GM23338 (cell line): Measurements from ENCODE around the gene ANKRD40. TPM values are rescaled to one million over a fixed set of nuclear protein-coding genes. Genes with fewer than 3 reads are reported as not detected.

Source experiments
- ATAC-seq: fragments of 200-7000 bp; cut with Tn5 transposase; 3 replicates; pipeline ENCODE4 v1.9.1; 2020
- DNase-seq: peaks from one replicate; pipeline ENCODE4 v3.0.0-alpha.2; 2015; ENCODE audit warnings: low spot score
- H2AFZ ChIP-seq: fragments of 200-600 bp; sonication (generic); 2 replicates; pipeline ENCODE4 v1.8.0; 2016; ENCODE audit warnings: antibody characterized with exemption, mild to moderate bottlenecking, moderate library complexity
- H3F3A ChIP-seq: fragments of 200-600 bp; sonication (generic); replicated peaks from 2 replicates; pipeline ENCODE4 v1.8.0; 2017; ENCODE audit warnings: antibody characterized with exemption, mixed run types, low read depth
- H3K27ac ChIP-seq: fragments of 200-600 bp; sonication (generic); 2 replicates; pipeline ENCODE4 v1.6.1; 2016; ENCODE audit warnings: low read depth
- H3K27me3 ChIP-seq: fragments of 200-600 bp; sonication (generic); 2 replicates; pipeline ENCODE4 v1.8.0; 2016; ENCODE audit warnings: mild to moderate bottlenecking, mixed run types, moderate library complexity; ENCODE audit not compliant: insufficient read depth
- H3K36me3 ChIP-seq: fragments of 200-600 bp; sonication (generic); 2 replicates; pipeline ENCODE4 v1.8.0; 2016; ENCODE audit warnings: mild to moderate bottlenecking; ENCODE audit not compliant: insufficient read depth
- H3K4me1 ChIP-seq: fragments of 200-600 bp; sonication (generic); 2 replicates; pipeline ENCODE4 v1.8.0; 2016; ENCODE audit warnings: mild to moderate bottlenecking, moderate library complexity; ENCODE audit not compliant: insufficient read depth
- H3K4me2 ChIP-seq: fragments of 200-600 bp; sonication (generic); 2 replicates; pipeline ENCODE4 v1.7.1; 2017; ENCODE audit warnings: mixed run types
- H3K4me3 ChIP-seq: fragments of 200-600 bp; sonication (generic); 2 replicates; pipeline ENCODE4 v1.6.1; 2016; ENCODE audit warnings: mixed run types
- H3K79me2 ChIP-seq: fragments of 200-600 bp; sonication (generic); replicated peaks from 2 replicates; pipeline ENCODE4 v1.8.0; 2017; ENCODE audit warnings: mild to moderate bottlenecking; ENCODE audit not compliant: insufficient read depth
- H3K9me2 ChIP-seq: fragments of 200-600 bp; sonication (generic); 2 replicates; pipeline ENCODE4 v1.8.0; 2017; ENCODE audit not compliant: insufficient read depth
- H4K20me1 ChIP-seq: fragments of 200-600 bp; sonication (generic); replicated peaks from 2 replicates; pipeline ENCODE4 v1.8.0; 2017; ENCODE audit warnings: mild to moderate bottlenecking; ENCODE audit not compliant: insufficient read depth
- H3K27ac Mint-ChIP-seq: 2 replicates; pipeline ENCODE4 v1.8.0; 2020; ENCODE audit warnings: inconsistent platforms, mild to moderate bottlenecking, moderate library complexity, mixed read lengths
- H3K27me3 Mint-ChIP-seq: 3 replicates; pipeline ENCODE4 v1.8.0; 2022; ENCODE audit warnings: low read depth, mild to moderate bottlenecking, moderate library complexity, mixed read lengths, inconsistent platforms; ENCODE audit not compliant: insufficient read depth, poor library complexity
- H3K36me3 Mint-ChIP-seq: 3 replicates; pipeline ENCODE4 v1.8.0; 2021; ENCODE audit warnings: low read depth, mild to moderate bottlenecking, inconsistent platforms, moderate library complexity, mixed read lengths
- H3K4me1 Mint-ChIP-seq: 3 replicates; pipeline ENCODE4 v1.8.0; 2020; ENCODE audit warnings: mild to moderate bottlenecking, inconsistent platforms, mixed read lengths
- H3K4me3 Mint-ChIP-seq: 3 replicates; pipeline ENCODE4 v1.8.0; 2021; ENCODE audit warnings: moderate library complexity, mild to moderate bottlenecking, inconsistent platforms, mixed read lengths
- H3K9me3 Mint-ChIP-seq: 3 replicates; pipeline ENCODE4 v1.8.0; 2020; ENCODE audit warnings: moderate library complexity, mild to moderate bottlenecking, inconsistent platforms, mixed read lengths
- EZH2 ChIP-seq: fragments of 200-600 bp; sonication (generic); IDR thresholded peaks from one replicate; pipeline ENCODE4 v1.8.0; 2017; ENCODE audit warnings: antibody characterized with exemption, mild to moderate bottlenecking, low read depth; ENCODE audit not compliant: unreplicated experiment
- JUNB ChIP-seq: IDR thresholded peaks from one replicate; pipeline ENCODE4 v1.6.1; 2016; ENCODE audit warnings: antibody characterized with exemption; ENCODE audit not compliant: unreplicated experiment
- POLR2AphosphoS5 ChIP-seq: IDR thresholded peaks from 2 replicates; pipeline ENCODE4 v1.6.1; 2016; ENCODE audit warnings: antibody characterized with exemption, low read depth
- ZNF114 ChIP-seq: fragments of 250-450 bp; sonication (Bioruptor Pico); IDR thresholded peaks from 2 replicates; pipeline ENCODE4 v1.5.0; 2020; ENCODE audit warnings: mild to moderate bottlenecking, moderate library complexity
- ZNF331 ChIP-seq: fragments of 250-450 bp; sonication (Bioruptor Pico); IDR thresholded peaks from 2 replicates; pipeline ENCODE4 v1.5.0; 2020; ENCODE audit warnings: low read depth, mild to moderate bottlenecking, moderate library complexity
- polyA plus RNA-seq: library from polyadenylated mRNA; unstranded; fragments of >200 nt; fragmentation: Nextera tagmentation; extraction: Ambion mirVana; gene quantifications from 2 replicates; pipeline ENCODE4 v1.2.1, GENCODE V29; 2016
- total RNA-seq: library from RNA; depleted of rRNA; stranded (reverse); fragments of >200 nt; shearing (Covaris generic); gene quantifications from 2 replicates; pipeline ENCODE4 v1.2.3, GENCODE V29; 2014
- TF ChIP-seq, protein P1 (sequence below): fragments of 250-450 bp; sonication (Bioruptor Pico); IDR thresholded peaks from 2 replicates; pipeline ENCODE4 v1.5.0; 2020; ENCODE audit warnings: mild to moderate bottlenecking, moderate library complexity

ANKRD40 gene
- total and polyA plus RNA-seq, 2 experiments from 2014 or later, result 19.0 to 42.1 TPM

DNA sequence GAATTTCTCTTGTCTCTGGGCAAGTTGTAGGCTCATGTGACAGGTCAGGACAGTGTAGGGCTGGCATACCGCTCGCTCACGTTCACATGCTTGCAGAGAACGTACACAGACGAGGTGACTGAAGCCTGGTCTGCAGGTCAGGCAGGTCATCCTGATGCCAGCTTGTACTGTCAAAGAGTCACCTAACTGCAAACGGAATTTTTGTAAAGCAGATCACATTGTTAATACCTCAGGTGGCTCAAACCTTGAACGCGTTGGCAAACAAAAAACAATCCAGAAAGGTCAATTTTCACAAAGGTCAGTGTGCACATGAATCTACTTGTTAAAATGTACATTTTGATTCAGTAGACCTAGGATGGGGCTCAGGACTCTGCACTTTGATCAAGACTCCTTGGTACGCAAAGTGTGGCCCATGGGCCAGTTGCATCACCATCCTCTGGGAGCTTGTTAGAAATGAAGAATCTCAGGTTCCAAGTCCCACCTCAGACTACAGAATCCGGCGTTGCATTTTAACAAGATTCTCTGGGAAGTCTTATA, 28.6 kb downstream of the ANKRD40 start:
- H3K9me3 Mint-ChIP-seq, result no peaks in the 10 kb centered on the region
- no peak overlapping the region for H3K27ac ChIP-seq
- H3K4me1 Mint-ChIP-seq, result peaks cover 9% of the 10 kb centered on the region
- H3K36me3 ChIP-seq, result no peaks in the 10 kb centered on the region
- peaks cover 13% of the 10 kb centered on the region for H3K27me3 Mint-ChIP-seq
- H3F3A ChIP-seq, result no peaks in the 10 kb centered on the region
- H3K27ac Mint-ChIP-seq, result no peak overlapping the region
- H3K4me3 Mint-ChIP-seq, result no peak overlapping the region
- no peaks in the 10 kb centered on the region for H4K20me1 ChIP-seq
- no peak for ATAC-seq
- H3K36me3 Mint-ChIP-seq, result no peaks in the 10 kb centered on the region
- H2AFZ ChIP-seq, result no peak overlapping the region
- H3K4me2 ChIP-seq, result no peak overlapping the region
- DNase-seq, result no peak
- no peaks in the 10 kb centered on the region for H3K4me1 ChIP-seq
- H3K4me3 ChIP-seq, result no peak overlapping the region
- no peaks in the 10 kb centered on the region for H3K9me2 ChIP-seq
- H3K79me2 ChIP-seq, result no peaks in the 10 kb centered on the region
- no peaks in the 10 kb centered on the region for H3K27me3 ChIP-seq
- TF ChIP-seq ZNF114 (CRISPR knock-in tag) (no peak), EZH2 (no peak), JUNB (no peak), POLR2AphosphoS5 (no peak), ZNF331 (CRISPR knock-in tag) (no peak)
- TF ChIP-seq, protein P1, sequence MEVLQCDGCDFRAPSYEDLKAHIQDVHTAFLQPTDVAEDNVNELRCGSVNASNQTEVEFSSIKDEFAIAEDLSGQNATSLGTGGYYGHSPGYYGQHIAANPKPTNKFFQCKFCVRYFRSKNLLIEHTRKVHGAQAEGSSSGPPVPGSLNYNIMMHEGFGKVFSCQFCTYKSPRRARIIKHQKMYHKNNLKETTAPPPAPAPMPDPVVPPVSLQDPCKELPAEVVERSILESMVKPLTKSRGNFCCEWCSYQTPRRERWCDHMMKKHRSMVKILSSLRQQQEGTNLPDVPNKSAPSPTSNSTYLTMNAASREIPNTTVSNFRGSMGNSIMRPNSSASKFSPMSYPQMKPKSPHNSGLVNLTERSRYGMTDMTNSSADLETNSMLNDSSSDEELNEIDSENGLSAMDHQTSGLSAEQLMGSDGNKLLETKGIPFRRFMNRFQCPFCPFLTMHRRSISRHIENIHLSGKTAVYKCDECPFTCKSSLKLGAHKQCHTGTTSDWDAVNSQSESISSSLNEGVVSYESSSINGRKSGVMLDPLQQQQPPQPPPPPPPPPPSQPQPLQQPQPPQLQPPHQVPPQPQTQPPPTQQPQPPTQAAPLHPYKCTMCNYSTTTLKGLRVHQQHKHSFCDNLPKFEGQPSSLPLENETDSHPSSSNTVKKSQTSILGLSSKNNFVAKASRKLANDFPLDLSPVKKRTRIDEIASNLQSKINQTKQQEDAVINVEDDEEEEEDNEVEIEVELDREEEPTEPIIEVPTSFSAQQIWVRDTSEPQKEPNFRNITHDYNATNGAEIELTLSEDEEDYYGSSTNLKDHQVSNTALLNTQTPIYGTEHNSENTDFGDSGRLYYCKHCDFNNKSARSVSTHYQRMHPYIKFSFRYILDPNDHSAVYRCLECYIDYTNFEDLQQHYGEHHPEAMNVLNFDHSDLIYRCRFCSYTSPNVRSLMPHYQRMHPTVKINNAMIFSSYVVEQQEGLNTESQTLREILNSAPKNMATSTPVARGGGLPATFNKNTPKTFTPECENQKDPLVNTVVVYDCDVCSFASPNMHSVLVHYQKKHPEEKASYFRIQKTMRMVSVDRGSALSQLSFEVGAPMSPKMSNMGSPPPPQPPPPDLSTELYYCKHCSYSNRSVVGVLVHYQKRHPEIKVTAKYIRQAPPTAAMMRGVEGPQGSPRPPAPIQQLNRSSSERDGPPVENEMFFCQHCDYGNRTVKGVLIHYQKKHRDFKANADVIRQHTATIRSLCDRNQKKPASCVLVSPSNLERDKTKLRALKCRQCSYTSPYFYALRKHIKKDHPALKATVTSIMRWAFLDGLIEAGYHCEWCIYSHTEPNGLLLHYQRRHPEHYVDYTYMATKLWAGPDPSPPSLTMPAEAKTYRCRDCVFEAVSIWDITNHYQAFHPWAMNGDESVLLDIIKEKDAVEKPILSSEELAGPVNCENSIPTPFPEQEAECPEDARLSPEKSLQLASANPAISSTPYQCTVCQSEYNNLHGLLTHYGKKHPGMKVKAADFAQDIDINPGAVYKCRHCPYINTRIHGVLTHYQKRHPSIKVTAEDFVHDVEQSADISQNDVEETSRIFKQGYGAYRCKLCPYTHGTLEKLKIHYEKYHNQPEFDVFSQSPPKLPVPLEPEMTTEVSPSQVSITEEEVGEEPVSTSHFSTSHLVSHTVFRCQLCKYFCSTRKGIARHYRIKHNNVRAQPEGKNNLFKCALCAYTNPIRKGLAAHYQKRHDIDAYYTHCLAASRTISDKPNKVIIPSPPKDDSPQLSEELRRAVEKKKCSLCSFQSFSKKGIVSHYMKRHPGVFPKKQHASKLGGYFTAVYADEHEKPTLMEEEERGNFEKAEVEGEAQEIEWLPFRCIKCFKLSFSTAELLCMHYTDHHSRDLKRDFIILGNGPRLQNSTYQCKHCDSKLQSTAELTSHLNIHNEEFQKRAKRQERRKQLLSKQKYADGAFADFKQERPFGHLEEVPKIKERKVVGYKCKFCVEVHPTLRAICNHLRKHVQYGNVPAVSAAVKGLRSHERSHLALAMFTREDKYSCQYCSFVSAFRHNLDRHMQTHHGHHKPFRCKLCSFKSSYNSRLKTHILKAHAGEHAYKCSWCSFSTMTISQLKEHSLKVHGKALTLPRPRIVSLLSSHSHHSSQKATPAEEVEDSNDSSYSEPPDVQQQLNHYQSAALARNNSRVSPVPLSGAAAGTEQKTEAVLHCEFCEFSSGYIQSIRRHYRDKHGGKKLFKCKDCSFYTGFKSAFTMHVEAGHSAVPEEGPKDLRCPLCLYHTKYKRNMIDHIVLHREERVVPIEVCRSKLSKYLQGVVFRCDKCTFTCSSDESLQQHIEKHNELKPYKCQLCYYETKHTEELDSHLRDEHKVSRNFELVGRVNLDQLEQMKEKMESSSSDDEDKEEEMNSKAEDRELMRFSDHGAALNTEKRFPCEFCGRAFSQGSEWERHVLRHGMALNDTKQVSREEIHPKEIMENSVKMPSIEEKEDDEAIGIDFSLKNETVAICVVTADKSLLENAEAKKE (CRISPR knock-in tag), result no peak

DNA sequence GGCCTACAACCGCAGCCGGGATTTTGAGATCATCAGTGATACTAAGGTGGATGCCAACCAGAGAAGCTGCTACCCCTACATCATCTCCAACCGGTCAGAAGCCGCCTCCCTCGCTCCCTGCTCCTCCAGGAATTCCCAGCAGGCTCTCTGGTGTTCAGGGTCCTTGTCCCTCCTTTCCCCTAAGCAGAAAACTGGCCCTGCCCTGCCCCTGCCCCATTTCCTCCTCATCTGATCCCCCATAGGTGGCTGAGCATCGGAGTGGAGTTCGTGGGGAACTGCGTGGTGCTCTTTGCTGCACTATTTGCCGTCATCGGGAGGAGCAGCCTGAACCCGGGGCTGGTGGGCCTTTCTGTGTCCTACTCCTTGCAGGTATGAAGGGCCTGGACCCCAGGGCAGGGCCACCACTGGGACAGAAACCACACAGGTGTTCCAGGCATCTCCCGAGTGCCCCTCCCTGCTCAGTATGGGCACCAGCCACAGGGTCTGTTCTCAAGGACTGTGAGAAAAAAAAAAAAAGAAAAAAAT, 29.8 kb downstream of the ANKRD40 start:
- Mint-ChIP-seq H3K9me3 (no peaks in the 10 kb centered on the region), H3K36me3 (no peaks in the 10 kb centered on the region), H3K27me3 (peaks cover 12% of the 10 kb centered on the region), H3K27ac (no peak overlapping the region), H3K4me1 (peaks cover 9% of the 10 kb centered on the region), H3K4me3 (no peak overlapping the region)
- Histone ChIP-seq H3F3A (no peaks in the 10 kb centered on the region), H2AFZ (no peak overlapping the region), H3K9me2 (no peaks in the 10 kb centered on the region), H3K36me3 (no peaks in the 10 kb centered on the region), H3K27ac (no peak overlapping the region), H4K20me1 (no peaks in the 10 kb centered on the region), H3K4me1 (no peaks in the 10 kb centered on the region), H3K4me2 (no peak overlapping the region), H3K79me2 (no peaks in the 10 kb centered on the region), H3K27me3 (no peaks in the 10 kb centered on the region), H3K4me3 (no peak overlapping the region)
- DNase-seq (no peak), ATAC-seq (no peak)
- TF ChIP-seq, protein P1 (CRISPR knock-in tag), result no peak
- TF ChIP-seq ZNF114 (CRISPR knock-in tag), result no peak
